HG03342 (cell line): ENCODE data around the gene IL17RA.
"Not testable (repeated sequence)": the region's sequence is repeated elsewhere in the genome, so short reads cannot be mapped to it uniquely, and the experiment has no call there.

Source experiments
- ATAC-seq: cut with Tn5 transposase; IDR thresholded peaks from one replicate; pipeline ENCODE4 v1.9.1; 2021; ENCODE audit warnings: mild to moderate bottlenecking, moderate library complexity; ENCODE audit not compliant: unreplicated experiment

Gene IL17RA

DNA sequence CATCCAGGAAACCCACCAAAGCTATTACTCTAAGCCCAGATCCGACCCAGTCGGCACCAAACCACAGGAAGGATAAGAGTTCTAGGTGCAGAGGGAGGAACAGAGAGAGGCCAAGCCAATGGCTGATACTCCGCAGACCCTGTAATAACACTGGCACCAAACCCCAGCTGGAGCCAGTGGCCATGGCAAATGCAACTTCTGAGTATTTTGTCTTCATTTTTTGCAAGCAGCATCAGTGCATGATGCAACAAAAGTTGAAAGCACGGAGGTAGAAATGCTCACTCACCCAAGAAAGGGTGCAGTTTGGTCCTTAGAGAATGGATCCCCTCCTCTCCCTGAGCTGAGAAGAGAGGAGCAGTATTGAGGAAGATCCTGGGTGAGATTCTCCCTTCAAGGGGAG is 33.5 kb downstream of the IL17RA start:
- no peak for ATAC-seq

DNA sequence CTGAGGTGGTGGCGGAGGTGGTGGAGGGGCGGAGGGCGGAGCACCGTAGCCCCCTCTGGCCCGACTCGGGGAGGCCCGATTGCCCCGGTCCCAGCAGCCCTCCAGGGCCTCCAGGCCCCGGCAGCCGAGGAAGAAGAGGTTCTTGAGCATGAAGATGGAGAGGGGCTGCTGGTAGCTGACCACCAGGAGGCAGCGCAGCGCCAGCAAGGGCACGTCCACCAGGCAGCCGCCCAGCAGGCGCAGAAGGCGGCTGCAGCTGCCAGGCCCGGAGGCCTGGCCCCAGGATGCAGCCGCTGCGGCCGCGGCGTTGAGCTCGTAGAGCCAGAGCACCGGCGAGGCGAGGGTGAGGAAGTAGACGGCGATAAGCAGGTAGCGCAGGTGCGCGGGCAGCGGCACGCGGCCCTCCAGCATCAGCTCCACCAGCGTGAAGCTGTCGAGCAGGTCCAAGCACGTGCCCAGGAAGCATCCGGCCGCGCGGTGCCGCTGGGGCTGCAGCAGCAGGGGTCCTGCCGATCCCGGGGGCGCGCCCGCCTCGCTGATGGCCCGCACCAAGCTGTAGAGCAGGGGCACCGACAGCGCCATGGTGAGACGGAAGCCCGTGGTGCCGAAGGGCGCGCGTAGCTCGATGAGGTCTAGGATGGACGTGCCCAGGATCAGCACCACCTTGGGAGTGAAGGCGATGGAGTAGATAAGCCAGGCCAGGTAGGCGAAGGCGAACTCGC is 34.8 kb downstream of the IL17RA start:
- ATAC-seq = no peak

DNA sequence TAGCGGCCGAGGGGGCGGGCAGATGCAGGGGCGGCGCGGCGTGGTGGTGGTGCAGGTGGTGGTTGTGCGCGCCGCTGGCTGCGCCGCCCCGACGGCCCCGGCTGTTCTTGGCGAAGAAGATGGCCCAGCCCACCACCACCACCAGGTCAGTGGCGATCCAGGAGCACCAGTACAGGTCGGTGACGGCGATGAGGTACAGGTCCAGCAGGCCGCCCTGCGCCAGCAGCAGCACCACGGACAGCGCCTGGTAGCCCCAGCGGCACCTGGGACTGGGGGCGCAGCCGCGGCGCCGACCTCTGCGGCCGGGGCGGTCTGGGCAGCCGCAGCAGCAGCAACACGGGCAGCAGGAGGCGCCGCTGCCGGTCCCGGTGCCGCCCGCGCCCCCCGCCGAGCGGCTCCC is 35.5 kb downstream of the IL17RA start:
- no peak for ATAC-seq

GRCh38 chr22:17120711-17121232 is 36.0 kb downstream of the IL17RA start:
- no peak for ATAC-seq

- no peak for ATAC-seq
These were observed 36.7 kb downstream of the IL17RA start, which contains the start of gene TMEM121B for GRCh38 chr22:17121233-17122195. Gene TMEM121B (minus strand): TSS chr22:17121360. CDS start chr22:17121127, 233 bp downstream.

- no peak for ATAC-seq
These were observed 45.4 kb downstream of the IL17RA start for GRCh38 chr22:17130199-17130598.

GRCh38 chr22:17131686-17132085 is 46.9 kb downstream of the IL17RA start:
- no peak for ATAC-seq

- no peak for ATAC-seq
These were observed 47.3 kb downstream of the IL17RA start for GRCh38 chr22:17132112-17132511.

DNA sequence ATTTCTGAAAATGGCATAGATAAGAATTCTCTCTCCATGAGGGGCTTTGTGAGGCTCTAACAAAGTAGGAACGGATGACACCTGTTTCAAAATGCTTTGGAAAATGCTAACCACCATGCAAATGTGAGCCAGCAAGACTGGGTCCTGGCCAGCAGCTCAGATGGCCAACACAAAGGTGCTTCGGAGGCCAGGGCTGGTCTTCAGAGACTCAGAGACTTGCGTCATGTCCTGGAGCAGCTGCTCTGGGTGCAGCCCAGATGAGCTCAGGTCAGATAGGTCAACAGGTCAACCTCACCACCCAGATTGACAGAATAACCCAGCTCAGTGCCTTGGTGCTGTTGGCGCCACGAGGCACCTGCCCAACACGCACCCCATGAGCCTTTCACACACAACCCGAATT is 48.3 kb downstream of the IL17RA start:
- no peak for ATAC-seq

- no peak for ATAC-seq
These were observed 50.5 kb downstream of the IL17RA start for GRCh38 chr22:17135153-17135760.

GRCh38 chr22:17137170-17137569 is 52.4 kb downstream of the IL17RA start:
- ATAC-seq = no peak

DNA sequence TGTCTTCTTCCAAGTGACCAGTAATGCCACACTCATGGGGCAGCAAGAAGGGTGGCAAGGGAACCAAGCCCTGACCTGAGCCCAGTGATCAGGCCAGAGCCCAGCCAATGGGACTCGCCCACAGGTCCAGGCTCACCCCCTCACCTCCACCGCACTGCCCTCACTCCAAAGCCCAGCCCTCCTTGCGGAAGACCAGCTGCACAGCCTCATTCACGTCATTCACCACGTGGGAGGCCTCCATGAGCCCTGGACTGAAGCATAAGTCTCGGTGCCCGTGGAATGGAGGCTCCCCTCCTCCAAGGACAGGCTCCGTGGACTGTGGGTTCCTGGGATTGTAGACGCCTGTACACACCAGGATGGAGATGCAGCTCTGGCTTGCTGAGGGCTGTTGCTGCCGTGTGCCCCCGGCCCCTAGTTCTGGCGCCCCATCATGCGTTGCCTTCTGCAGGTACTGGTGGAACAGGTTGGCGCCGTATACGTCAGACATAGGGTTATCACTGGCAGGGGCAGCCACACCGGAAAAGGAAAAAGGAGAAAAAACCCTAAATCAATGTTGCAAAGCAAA is 53.1 kb downstream of the IL17RA start:
- no peak for ATAC-seq

- ATAC-seq = no peak
These were observed 53.7 kb downstream of the IL17RA start for GRCh38 chr22:17138513-17138912.

DNA sequence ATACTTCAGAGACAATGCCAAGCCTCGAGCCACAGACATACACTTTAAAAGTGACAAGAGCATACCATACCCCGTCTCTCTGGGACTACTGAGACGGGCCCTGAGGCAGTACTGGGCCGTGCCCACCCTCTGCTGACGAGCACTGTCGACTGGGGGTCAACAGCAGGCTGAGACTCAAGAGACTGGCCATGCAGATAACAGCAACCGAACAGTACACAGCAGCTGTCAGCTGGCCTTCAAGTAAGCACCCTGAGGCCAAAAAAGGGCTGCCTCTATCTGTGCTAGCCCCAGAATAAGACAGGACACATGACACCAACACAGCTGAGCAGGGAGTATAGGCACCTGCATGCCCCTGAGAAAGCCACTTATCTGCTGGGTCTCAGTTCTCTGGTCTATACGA is 55.2 kb downstream of the IL17RA start:
- no peak for ATAC-seq

DNA sequence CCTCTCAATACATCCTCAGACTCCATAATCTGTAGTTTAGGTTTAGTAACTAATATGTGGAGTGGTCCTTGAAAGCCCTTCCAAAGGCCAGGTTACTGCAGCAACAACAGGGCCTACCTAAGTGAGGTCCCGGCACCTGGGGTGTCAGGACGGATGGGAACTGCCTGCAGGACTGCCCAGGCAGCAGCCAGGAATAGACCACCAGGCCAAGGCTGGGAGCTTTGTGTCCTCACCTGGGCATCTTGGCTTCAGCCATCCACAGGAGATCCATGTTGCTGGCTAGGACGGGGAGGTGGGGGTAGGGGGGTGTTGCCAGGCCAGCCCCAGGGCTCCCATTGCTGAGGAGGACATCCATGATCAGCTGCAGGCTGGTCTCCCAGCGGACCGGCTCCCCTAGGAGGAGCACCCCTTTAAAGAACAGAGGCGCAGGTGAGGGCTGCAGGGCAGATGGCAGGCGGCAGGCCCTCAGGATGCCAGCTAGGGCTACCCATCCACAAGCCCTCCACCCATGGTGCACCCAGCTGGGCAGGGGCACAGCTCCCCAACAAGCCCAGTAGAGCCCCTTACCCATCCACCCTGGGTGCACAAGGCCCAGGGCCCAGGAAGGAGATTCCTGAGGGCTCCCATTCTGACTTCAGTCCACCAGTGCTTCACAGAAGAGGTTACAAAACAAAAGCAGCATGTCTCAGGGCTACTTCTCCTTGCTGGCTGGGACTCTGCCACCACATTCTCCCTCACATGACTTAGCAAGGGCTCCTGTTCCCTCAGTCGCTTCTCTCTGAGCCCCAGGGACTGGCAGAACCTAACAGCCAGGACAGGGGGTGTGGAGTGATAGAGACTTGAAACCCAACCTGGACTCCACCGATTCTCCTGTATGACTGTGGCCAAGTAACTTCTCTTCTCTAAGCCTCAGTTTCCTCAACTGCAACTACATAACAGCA is 56.3 kb downstream of the IL17RA start:
- no peak for ATAC-seq

- no peak for ATAC-seq
These were observed 58.3 kb downstream of the IL17RA start for GRCh38 chr22:17143101-17143500.

DNA sequence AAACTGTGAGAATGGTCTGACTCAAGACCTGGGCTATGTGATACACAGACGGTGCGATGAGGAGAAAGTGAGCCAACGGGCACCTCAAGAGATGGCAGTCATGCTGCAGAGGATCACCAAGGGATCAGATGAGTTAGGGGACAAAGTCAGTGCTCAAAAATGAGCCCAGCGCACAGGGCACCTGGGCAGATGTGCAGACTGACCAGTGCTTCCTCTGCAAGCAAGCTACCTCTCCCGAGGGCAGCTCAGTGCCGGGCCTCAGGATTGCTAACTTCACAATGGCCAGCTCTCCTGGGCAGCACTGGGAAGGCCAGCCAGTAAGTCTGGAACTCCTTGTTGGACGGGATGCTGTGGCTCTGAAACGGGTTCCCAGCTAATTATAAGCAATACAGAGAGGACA is 59.0 kb downstream of the IL17RA start:
- ATAC-seq = no peak

DNA sequence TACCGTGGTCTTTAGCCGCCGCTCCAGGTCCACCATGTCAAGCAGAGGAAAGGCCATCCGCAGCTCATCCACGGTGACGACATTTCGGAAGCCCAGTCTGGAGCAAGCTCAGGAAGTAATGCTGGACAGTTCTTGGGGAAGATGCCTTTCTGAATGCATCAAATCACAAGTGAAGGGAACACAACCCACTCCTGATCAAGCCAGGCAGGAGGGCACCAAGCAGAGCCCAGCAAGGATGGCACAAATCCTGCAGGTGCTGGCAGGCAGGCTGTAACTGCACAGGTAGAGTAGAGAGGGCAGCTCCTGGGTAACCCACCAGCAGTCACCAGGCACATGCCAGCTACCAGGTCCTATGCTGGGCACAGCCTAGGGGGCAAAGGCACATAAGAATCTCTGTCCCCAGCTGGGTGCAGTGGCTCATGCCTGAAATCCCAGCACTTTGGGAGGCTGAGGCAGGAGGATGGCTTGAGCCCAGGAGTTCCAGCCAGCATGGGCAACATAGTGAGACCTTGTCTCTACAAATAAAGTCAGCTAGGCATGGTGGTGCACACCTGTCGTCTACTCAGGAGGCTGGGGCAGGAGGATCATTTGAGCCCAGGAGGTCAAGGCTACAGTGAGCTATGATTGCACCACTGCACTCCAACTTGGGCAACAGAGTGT is 60.4 kb downstream of the IL17RA start:
- no peak for ATAC-seq

DNA sequence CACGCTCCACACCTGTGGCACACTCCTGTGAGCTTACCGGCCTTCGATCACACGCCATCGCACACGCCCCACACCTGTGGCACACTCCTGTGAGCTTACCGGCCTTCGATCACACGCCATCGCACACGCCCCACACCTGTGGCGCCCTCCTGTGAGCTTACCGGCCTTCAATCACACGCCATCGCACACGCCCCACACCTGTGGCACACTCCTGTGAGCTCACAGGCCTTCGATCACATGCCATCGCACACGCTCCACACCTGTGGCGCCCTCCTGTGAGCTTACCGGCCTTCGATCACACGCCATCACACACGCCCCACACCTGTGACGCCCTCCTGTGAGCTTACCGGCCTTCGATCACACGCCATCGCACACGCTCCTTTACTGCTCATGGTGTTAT is 62.7 kb downstream of the IL17RA start:
- not testable (repeated sequence) for ATAC-seq
